Erythroblast (primary cell): ENCODE data around the gene ACSL4.
"Not testable (repeated sequence)": the region's sequence is repeated elsewhere in the genome, so short reads cannot be mapped to it uniquely, and the experiment has no call there.

Experiments used
- DNase-seq, 2 experiments: peaks; one replicate each; lab custom pipeline; 2025; lab: John Stamatoyannopoulos, UW
- GATA1 ChIP-seq: IDR thresholded peaks from 2 replicates; pipeline ENCODE4 v1.6.1; 2011; ENCODE audit warnings: low read depth, mild to moderate bottlenecking, control low read depth, low read length, moderate library complexity
- POLR2A ChIP-seq: IDR thresholded peaks from 2 replicates; pipeline ENCODE4 v1.6.1; 2011; ENCODE audit warnings: mild to moderate bottlenecking, low read length

The ACSL4 gene

DNA sequence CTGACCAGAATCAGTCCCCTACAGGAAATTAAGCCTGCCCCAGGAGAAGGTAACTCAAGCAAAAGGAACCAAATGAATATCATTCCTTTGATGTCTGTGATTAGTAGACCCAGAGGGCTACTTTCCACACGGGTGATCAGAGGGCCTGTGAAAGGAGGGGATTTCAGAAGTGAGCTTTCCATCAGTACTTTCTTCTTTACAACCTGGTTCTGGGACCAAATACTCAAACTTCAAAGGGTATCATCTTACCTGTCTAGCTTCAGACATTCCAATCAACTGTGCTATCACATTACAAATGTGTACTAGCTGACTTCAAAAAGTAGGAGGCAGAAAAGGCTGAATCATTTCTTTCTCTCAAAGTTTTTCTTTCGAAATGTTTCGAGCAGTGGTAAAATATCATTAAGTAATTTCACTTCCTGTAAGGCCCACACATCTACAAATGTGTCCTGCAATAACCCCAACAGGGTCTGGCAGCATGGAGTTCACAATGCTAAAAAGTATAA is 23.9 kb downstream of the ACSL4 start:
- DNase-seq, result peak in 1 of 2 experiments; percentile 26
- no peak for TF ChIP-seq POLR2A
- no peak for TF ChIP-seq GATA1

GRCh38 chrX:109707720-109708119 is 25.3 kb downstream of the ACSL4 start:
- DNase-seq, result no peak
- no peak for TF ChIP-seq GATA1

GRCh38 chrX:109707319-109707718 is 25.7 kb downstream of the ACSL4 start:
- peak in 1 of 2 experiments; percentile 28 for DNase-seq
- TF ChIP-seq GATA1 (no peak), POLR2A (no peak)

GRCh38 chrX:109704563-109704962 is 28.5 kb downstream of the ACSL4 start:
- TF ChIP-seq POLR2A (no peak), GATA1 (no peak)
- no peak for DNase-seq

DNA sequence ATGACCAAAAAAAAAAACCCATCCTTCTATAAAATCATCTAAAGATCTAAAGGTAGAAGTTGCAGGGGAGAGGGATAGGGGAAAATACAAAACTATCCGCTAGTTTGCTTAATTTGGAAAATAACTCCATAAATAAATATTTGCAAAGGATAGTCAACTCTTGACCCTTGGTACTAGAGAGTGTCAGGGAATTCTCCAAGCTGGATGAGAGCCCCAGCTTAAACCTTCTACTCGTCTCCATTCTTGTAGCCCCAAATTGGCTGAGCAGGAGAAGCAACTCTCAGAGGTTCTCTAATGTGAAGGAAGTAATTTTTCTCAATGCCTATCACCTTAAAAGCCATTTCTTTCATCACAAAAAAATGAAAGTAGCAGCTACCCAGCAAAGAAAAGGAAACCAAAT is 35.2 kb downstream of the ACSL4 start:
- no peak for DNase-seq
- no peak for TF ChIP-seq GATA1
- TF ChIP-seq POLR2A, result no peak

DNA sequence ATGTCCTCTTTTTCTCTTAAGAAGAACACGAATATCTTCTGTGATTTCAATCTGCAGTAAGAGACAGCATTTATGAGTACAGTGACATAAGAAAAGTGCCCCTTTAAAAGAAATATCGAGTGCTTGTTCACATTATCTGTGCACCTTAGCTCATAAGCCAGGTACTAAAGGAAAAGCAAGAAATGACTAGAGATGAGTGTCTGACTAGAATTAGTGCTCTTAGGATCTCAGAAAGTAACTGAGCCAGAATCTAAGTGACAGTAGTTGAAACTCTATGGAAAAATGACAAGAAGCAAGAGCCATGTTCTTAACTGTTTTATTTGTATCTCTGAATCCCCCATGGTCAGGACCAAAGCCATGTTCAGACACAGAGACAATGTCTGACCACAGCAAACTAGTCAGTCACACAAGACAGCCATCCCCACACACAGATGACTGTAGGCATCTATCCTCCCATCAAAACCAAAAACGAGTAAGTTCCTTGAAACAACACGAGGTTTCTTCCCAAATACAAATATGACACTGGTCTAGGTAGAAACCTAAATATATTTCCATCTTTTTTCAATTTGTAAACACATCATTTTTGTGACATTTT is 36.8 kb downstream of the ACSL4 start:
- no peak for DNase-seq
- TF ChIP-seq POLR2A (no peak), GATA1 (no peak)

- no peak for DNase-seq
- TF ChIP-seq POLR2A, result no peak
- no peak for TF ChIP-seq GATA1
These were observed 37.4 kb downstream of the ACSL4 start for GRCh38 chrX:109695637-109696036.

GRCh38 chrX:109691752-109692151 is 41.3 kb downstream of the ACSL4 start:
- DNase-seq, result no peak
- TF ChIP-seq POLR2A (no peak), GATA1 (no peak)

- TF ChIP-seq POLR2A (no peak), GATA1 (no peak)
- no peak for DNase-seq
These were observed 41.8 kb downstream of the ACSL4 start for GRCh38 chrX:109691277-109691676.

DNA sequence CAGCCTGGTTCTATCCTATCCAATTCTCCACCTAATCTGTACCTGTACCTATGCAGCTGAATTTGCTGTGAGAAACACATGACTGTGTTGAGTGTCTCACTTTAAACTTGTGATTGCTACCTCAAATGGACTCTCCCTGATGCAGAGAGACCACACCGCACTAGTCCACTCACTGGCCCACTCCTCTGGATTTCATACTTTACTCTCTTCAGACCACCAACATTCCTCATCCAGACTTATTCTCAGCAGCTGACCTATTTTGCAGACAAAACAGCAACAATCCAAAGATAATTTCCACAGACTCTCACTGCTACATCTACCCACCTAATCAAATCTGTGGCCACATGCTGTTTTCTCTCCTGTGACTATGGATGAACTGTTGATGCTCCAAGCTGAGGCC is 45.2 kb downstream of the ACSL4 start:
- no peak for TF ChIP-seq POLR2A
- TF ChIP-seq GATA1, result no peak
- no peak for DNase-seq

- DNase-seq, result no peak
- no peak for TF ChIP-seq POLR2A
- TF ChIP-seq GATA1, result no peak
These were observed 47.4 kb downstream of the ACSL4 start for GRCh38 chrX:109685656-109686078.

DNA sequence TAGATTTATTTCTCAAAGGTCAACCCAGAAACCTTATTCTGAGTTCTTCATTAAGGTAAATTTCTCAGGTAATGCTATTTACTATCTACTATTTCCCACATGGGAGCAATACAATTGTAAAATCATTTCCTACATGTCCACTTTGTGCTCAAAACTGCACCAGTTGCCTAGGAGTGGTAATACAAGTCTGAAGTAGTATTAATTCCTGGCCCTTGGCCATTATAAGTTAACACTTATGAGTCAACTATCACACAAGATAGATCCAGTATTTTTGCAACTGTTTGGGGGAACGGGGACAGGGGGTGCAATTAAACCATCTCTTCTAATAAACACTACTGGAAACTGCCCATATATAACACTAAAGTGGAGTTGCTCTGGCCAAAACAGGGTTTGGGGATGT is 48.9 kb downstream of the ACSL4 start:
- TF ChIP-seq GATA1, result no peak
- TF ChIP-seq POLR2A, result no peak
- DNase-seq, result no peak

- TF ChIP-seq POLR2A (no peak), GATA1 (no peak)
- DNase-seq, result no peak
These were observed 51.5 kb downstream of the ACSL4 start for GRCh38 chrX:109681475-109682081.

DNA sequence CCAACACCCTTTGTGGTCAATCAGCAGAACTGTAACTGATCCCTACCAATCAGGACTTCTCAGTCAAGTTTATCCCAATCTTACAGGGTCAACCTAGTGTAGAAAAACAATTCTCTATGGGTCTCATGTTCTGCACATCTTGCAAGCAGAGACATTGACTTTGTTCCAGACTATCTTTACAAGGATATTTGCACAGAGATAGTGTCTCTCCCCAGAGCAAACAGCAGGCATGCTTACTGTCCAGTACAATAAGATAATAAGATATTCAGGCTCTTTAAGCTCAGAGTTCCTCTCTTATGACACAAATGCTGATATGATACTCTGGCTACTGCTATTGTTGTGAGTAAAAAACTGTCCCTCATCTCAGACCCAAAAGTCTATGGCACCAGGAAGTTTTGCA is 53.2 kb downstream of the ACSL4 start:
- no peak for DNase-seq
- no peak for TF ChIP-seq POLR2A
- no peak for TF ChIP-seq GATA1

GRCh38 chrX:109672239-109672638 is 60.8 kb downstream of the ACSL4 start:
- peak; percentile 62 to 88 for DNase-seq
- TF ChIP-seq POLR2A, result no peak
- no peak for TF ChIP-seq GATA1

- DNase-seq, result not testable (repeated sequence)
These were observed 61.9 kb downstream of the ACSL4 start for GRCh38 chrX:109671170-109671569.
